Measurements from ENCODE around the gene DRAP1.

GRCh38 chr11:65952052-65952521 lies 32.9 kb downstream of the DRAP1 start:
- TF ChIP-seq CTCF (IDR thresholded peaks at IDR 0.05; ENCODE audit: insufficient read depth, low read length) = no peak
- TF ChIP-seq POLR2AphosphoS5 (IDR thresholded peaks at IDR 0.05; ENCODE audit: low read depth) = no peak
- no peak for TF ChIP-seq REST (IDR thresholded peaks at IDR 0.05; ENCODE audit: insufficient replicate concordance, low read depth)
- TF ChIP-seq GABPA (IDR thresholded peaks at IDR 0.05; ENCODE audit: low read depth) = no peak
- no peak for TF ChIP-seq SPI1 (IDR thresholded peaks at IDR 0.05; ENCODE audit: borderline replicate concordance, low read depth)
